ENCODE data around the gene SNCAIP.

SNCAIP gene

GRCh38 chr5:122394284-122394930 is 82.4 kb downstream of the SNCAIP start:
- no peak for DNase-seq (ENCODE audit: low read depth in 1 of 2, low spot score in 1 of 2)

- no peak for DNase-seq (ENCODE audit: low read depth in 1 of 2, low spot score in 1 of 2)
Measured at GRCh38 chr5:122398016-122398415, 86.0 kb downstream of the SNCAIP start.

- DNase-seq (ENCODE audit: low read depth in 1 of 2, low spot score in 1 of 2), result no peak
Measured at GRCh38 chr5:122400341-122400740, 88.3 kb downstream of the SNCAIP start.

GRCh38 chr5:122400938-122401337 is 88.9 kb downstream of the SNCAIP start:
- DNase-seq (ENCODE audit: low read depth in 1 of 2, low spot score in 1 of 2), result no peak

GRCh38 chr5:122401976-122402725 is 90.1 kb downstream of the SNCAIP start:
- DNase-seq (ENCODE audit: low read depth in 1 of 2, low spot score in 1 of 2), result no peak

- no peak for DNase-seq (ENCODE audit: low read depth in 1 of 2, low spot score in 1 of 2)
Measured at GRCh38 chr5:122402955-122403685, 91.1 kb downstream of the SNCAIP start.

GRCh38 chr5:122404018-122404417 is 92.0 kb downstream of the SNCAIP start:
- no peak for DNase-seq (ENCODE audit: low read depth in 1 of 2, low spot score in 1 of 2)

- DNase-seq (ENCODE audit: low read depth in 1 of 2, low spot score in 1 of 2), result no peak
Measured at GRCh38 chr5:122404653-122405362, 92.8 kb downstream of the SNCAIP start.

- DNase-seq (ENCODE audit: low read depth in 1 of 2, low spot score in 1 of 2), result no peak
Measured at GRCh38 chr5:122405751-122406150, 93.7 kb downstream of the SNCAIP start.

- no peak for DNase-seq (ENCODE audit: low read depth in 1 of 2, low spot score in 1 of 2)
Measured at GRCh38 chr5:122406181-122406580, 94.1 kb downstream of the SNCAIP start.

GRCh38 chr5:122408592-122409224 is 96.7 kb downstream of the SNCAIP start:
- DNase-seq (ENCODE audit: low read depth in 1 of 2, low spot score in 1 of 2), result no peak

- no peak for DNase-seq (ENCODE audit: low read depth in 1 of 2, low spot score in 1 of 2)
Measured at GRCh38 chr5:122412966-122413365, 100.9 kb downstream of the SNCAIP start.

GRCh38 chr5:122413722-122414121 is 101.7 kb downstream of the SNCAIP start:
- DNase-seq (ENCODE audit: low read depth in 1 of 2, low spot score in 1 of 2), result no peak

GRCh38 chr5:122415030-122415800 is 103.2 kb downstream of the SNCAIP start:
- no peak for DNase-seq (ENCODE audit: low read depth in 1 of 2, low spot score in 1 of 2)

- DNase-seq (ENCODE audit: low read depth in 1 of 2, low spot score in 1 of 2), result no peak
Measured at GRCh38 chr5:122415801-122416120, 103.7 kb downstream of the SNCAIP start.

GRCh38 chr5:122419142-122419894 is 107.3 kb downstream of the SNCAIP start:
- no peak for DNase-seq (ENCODE audit: low read depth in 1 of 2, low spot score in 1 of 2)

GRCh38 chr5:122420091-122420490 is 108.1 kb downstream of the SNCAIP start:
- no peak for DNase-seq (ENCODE audit: low read depth in 1 of 2, low spot score in 1 of 2)

- DNase-seq (ENCODE audit: low read depth in 1 of 2, low spot score in 1 of 2), result no peak
Measured at GRCh38 chr5:122420537-122421236, 108.7 kb downstream of the SNCAIP start.

All from stimulated activated CD4-positive, alpha-beta T cell treated with anti-CD3 and anti-CD28 coated beads, Interleukin-15, amount 100 ng/mL, for 1 hour (primary cell).